Muscle of back (tissue), 11 donors: ENCODE data around the gene CORO1C. TPM values are rescaled to one million over a fixed set of nuclear protein-coding genes. Genes with fewer than 3 reads are reported as not detected.
"Not testable (repeated sequence)": the region's sequence is repeated elsewhere in the genome, so short reads cannot be mapped to it uniquely, and the experiment has no call there.

Experiments
- DNase-seq, 3 donors: peaks; one replicate each; pipeline versions ENCODE4 v3.0.0 to v3.0.0-alpha.2; 2013
- polyA plus RNA-seq, 10 donors: library from polyadenylated mRNA; unstranded; fragments of 120-200 nt; gene quantifications; one replicate each; pipeline ENCODE4 v1.2.1, GENCODE V29; 2013; ENCODE audit not compliant: insufficient read length in 10 of 10

The CORO1C gene
- polyA plus RNA-seq, 10 donors: 68.2 to 108 (median 80.9) TPM

GRCh38 chr12:108681317-108681716, 50.0 kb downstream of the CORO1C start:
- no peak for DNase-seq

- DNase-seq: no peak
Observed at GRCh38 chr12:108679106-108679681, 52.1 kb downstream of the CORO1C start.

GRCh38 chr12:108678104-108678730, 53.1 kb downstream of the CORO1C start:
- no peak for DNase-seq

- no peak for DNase-seq
Observed at GRCh38 chr12:108677381-108677780, 53.9 kb downstream of the CORO1C start.

GRCh38 chr12:108676707-108677106, 54.6 kb downstream of the CORO1C start:
- DNase-seq: no peak

- DNase-seq: no peak
Observed at GRCh38 chr12:108675792-108676191, 55.5 kb downstream of the CORO1C start.

- no peak for DNase-seq
Observed at GRCh38 chr12:108672054-108672453, 59.3 kb downstream of the CORO1C start.

- DNase-seq: no peak
Observed at GRCh38 chr12:108671110-108671509, 60.2 kb downstream of the CORO1C start.

GRCh38 chr12:108670066-108670631, 61.2 kb downstream of the CORO1C start:
- no peak for DNase-seq

- peak in 1 of 3 donors; percentile 22 for DNase-seq
Observed at GRCh38 chr12:108668542-108668941, 62.8 kb downstream of the CORO1C start.

- DNase-seq: peak in 1 of 3 donors; percentile 40
Observed at GRCh38 chr12:108668063-108668462, 63.3 kb downstream of the CORO1C start.

GRCh38 chr12:108667349-108667748, 64.0 kb downstream of the CORO1C start:
- DNase-seq: no peak

GRCh38 chr12:108666401-108666881, 64.9 kb downstream of the CORO1C start:
- peak in 1 of 3 donors; percentile 71 for DNase-seq

GRCh38 chr12:108665608-108666202, 65.6 kb downstream of the CORO1C start:
- no peak for DNase-seq

- DNase-seq: peak; percentile 90 to 93 (median 91)
Observed at GRCh38 chr12:108664338-108665258, 66.7 kb downstream of the CORO1C start.

GRCh38 chr12:108663324-108664015, 67.8 kb downstream of the CORO1C start:
- DNase-seq: no peak

- DNase-seq: not testable (repeated sequence)
Observed at GRCh38 chr12:108658115-108658514, 73.2 kb downstream of the CORO1C start.

- DNase-seq: no peak
Observed at GRCh38 chr12:108657130-108657745, 74.1 kb downstream of the CORO1C start.

GRCh38 chr12:108656247-108656646, 75.1 kb downstream of the CORO1C start:
- not testable (repeated sequence) for DNase-seq

- DNase-seq: not testable (repeated sequence)
Observed at GRCh38 chr12:108655812-108656175, 75.5 kb downstream of the CORO1C start.

GRCh38 chr12:108654622-108655021, 76.7 kb downstream of the CORO1C start:
- not testable (repeated sequence) for DNase-seq
